Endothelial cell of umbilical vein (primary cell): ENCODE measurements around the gene ERG. TPM values are rescaled to one million over a fixed set of nuclear protein-coding genes. Genes with fewer than 3 reads are reported as not detected.

Experiments used
- BruUV-seq: library from RNA; stranded (reverse); fragments of 400-500 nt; replicated peaks from 2 replicates; lab custom pipeline; 2021; lab: Mats Ljungman, UMichigan
- CTCF ChIA-PET: fragments of 300-600, 350-600 bp; sonication (Branson Sonifier 250); formaldehyde crosslinking; loops from one replicate; lab custom pipeline; 2021; ENCODE audit warnings: antibody characterized with exemption, inconsistent platforms; lab: Charles Lee
- POLR2A ChIA-PET: fragments of 300-600, 350-600 bp; sonication (Branson Sonifier 250); formaldehyde crosslinking; loops from one replicate; lab custom pipeline; 2021; ENCODE audit warnings: antibody characterized with exemption, inconsistent platforms; lab: Charles Lee
- DNase-seq: peaks from one replicate; pipeline ENCODE4 v3.0.0-alpha.2; 2011; ENCODE audit warnings: low read depth, low spot score
- FAIRE-seq: peaks from 2 replicates; lab custom pipeline; 2011; peaks lifted over from hg19 to GRCh38; lab: Jason Lieb, UNC
- H2AFZ ChIP-seq: 2 replicates; pipeline ENCODE4 v1.6.0; 2012; ENCODE audit warnings: low read depth, low read length, control low read depth, inconsistent platforms
- H3K27ac ChIP-seq: 2 replicates; pipeline ENCODE4 v1.5.1; 2011; ENCODE audit warnings: low read depth, mild to moderate bottlenecking, control low read depth, low read length, moderate library complexity; ENCODE audit not compliant: insufficient read depth
- H3K27me3 ChIP-seq, 2 experiments: 2 replicates each; pipeline versions ENCODE4 v1.6.0 to v1.6.1; 2011; ENCODE audit warnings: low read length in 2 of 2, mixed read lengths in 1 of 2; ENCODE audit not compliant: control insufficient read depth in 2 of 2, insufficient read depth in 2 of 2
- H3K36me3 ChIP-seq, 2 experiments: 2 replicates in 1 of 2; 3 replicates in 1 of 2; pipeline ENCODE4 v1.5.1; 2011; ENCODE audit warnings: low read length in 2 of 2, mild to moderate bottlenecking in 1 of 2, moderate library complexity in 1 of 2; ENCODE audit not compliant: control insufficient read depth in 2 of 2, insufficient read depth in 2 of 2; ENCODE audit errors: extremely low read depth in 1 of 2
- H3K4me1 ChIP-seq: 3 replicates; pipeline ENCODE4 v1.5.1; 2011; ENCODE audit warnings: mild to moderate bottlenecking, low read length; ENCODE audit not compliant: control insufficient read depth, insufficient read depth; ENCODE audit errors: extremely low read depth
- H3K4me2 ChIP-seq: 2 replicates; pipeline ENCODE4 v1.6.1; 2011; ENCODE audit warnings: low read length, control low read depth, mixed read lengths; ENCODE audit not compliant: insufficient read depth
- H3K4me3 ChIP-seq, 3 experiments: fragments of 200-600 bp in 1 of 3; sonication (generic), shearing (Covaris generic) in 1 of 3; replicated peaks in 1 of 3; 2 replicates each; pipeline ENCODE4 v1.5.1; 2011 to 2016; ENCODE audit warnings: control low read depth in 3 of 3, low read length in 3 of 3, mild to moderate bottlenecking in 2 of 3, inconsistent platforms in 1 of 3, low read depth in 1 of 3, moderate library complexity in 1 of 3; ENCODE audit not compliant: insufficient read depth in 1 of 3
- H3K79me2 ChIP-seq: 2 replicates; pipeline ENCODE4 v1.6.0; 2012; ENCODE audit warnings: low read length, inconsistent platforms; ENCODE audit not compliant: control insufficient read depth, insufficient read depth
- H3K9ac ChIP-seq: replicated peaks from 2 replicates; pipeline ENCODE3; 2011; ENCODE audit warnings: low read length, control low read depth; ENCODE audit not compliant: insufficient read depth; ENCODE audit errors: extremely low read depth
- H3K9me1 ChIP-seq: replicated peaks from 3 replicates; pipeline ENCODE4 v1.6.0; 2011; ENCODE audit warnings: mild to moderate bottlenecking, low read length; ENCODE audit not compliant: control insufficient read depth, insufficient read depth; ENCODE audit errors: extremely low read depth
- H3K9me3 ChIP-seq: replicated peaks from 2 replicates; pipeline ENCODE4 v1.5.1; 2012; ENCODE audit warnings: low read length, inconsistent platforms; ENCODE audit not compliant: control insufficient read depth, insufficient read depth
- H4K20me1 ChIP-seq: replicated peaks from 2 replicates; pipeline ENCODE3; 2011; ENCODE audit warnings: mild to moderate bottlenecking, low read length; ENCODE audit not compliant: control insufficient read depth, insufficient read depth; ENCODE audit errors: extremely low read depth
- FOS ChIP-seq: IDR thresholded peaks from 2 replicates; pipeline ENCODE4 v1.6.1; 2011; ENCODE audit warnings: mild to moderate bottlenecking, low read length, moderate library complexity, borderline replicate concordance; ENCODE audit not compliant: insufficient read depth
- GATA2 ChIP-seq: IDR thresholded peaks from 2 replicates; pipeline ENCODE4 v1.7.0; 2011; ENCODE audit warnings: low read depth, mild to moderate bottlenecking, moderate library complexity, mixed read lengths, low read length; ENCODE audit not compliant: insufficient read length, insufficient read depth
- JUN ChIP-seq: IDR thresholded peaks from 2 replicates; pipeline ENCODE4 v1.6.1; 2011; ENCODE audit warnings: borderline replicate concordance, low read depth; ENCODE audit not compliant: insufficient read length, insufficient read depth
- MYC ChIP-seq: IDR thresholded peaks from one replicate; pipeline ENCODE4 v1.6.1; 2011; ENCODE audit warnings: mild to moderate bottlenecking, low read depth, low read length
- POLR2AphosphoS5 ChIP-seq: IDR thresholded peaks from 2 replicates; pipeline ENCODE4 v1.6.1; 2012; ENCODE audit warnings: low read depth, mild to moderate bottlenecking, control low read depth, low read length, moderate library complexity; ENCODE audit not compliant: insufficient read depth
- dilution Hi-C: fragments of 300-500 bp; cut with MboI; formaldehyde crosslinking; loops from one replicate; pipeline ENCODE4 v1.15.0; 2019; ENCODE audit warnings: low sequenced_read_pairs; ENCODE audit not compliant: extremely low pct_ligation_motif_present
- intact Hi-C: fragments of 100-400 bp; cut with micrococcal nuclease; formaldehyde crosslinking; loops from one replicate; pipeline ENCODE4 v1.10.0; 2022
- polyA plus RNA-seq, 4 experiments: library from polyadenylated mRNA; depleted of rRNA in 3 of 4; stranded (reverse) in 3 of 4; unstranded in 1 of 4; fragments of >200 nt; gene quantifications; 2 replicates each; pipeline versions ENCODE4 v1.2.1 to v1.2.3, GENCODE V29; 2011 to 2012; ENCODE audit warnings: missing spikeins in 1 of 4
- total RNA-seq: library from RNA; stranded (reverse); gene quantifications from 2 replicates; pipeline ENCODE4 v1.2.3, GENCODE V29; 2021
- TF ChIP-seq, protein P1 (sequence below), 2 donors: IDR thresholded peaks; 1 replicate in 1 of 2; 2 replicates in 1 of 2; pipeline ENCODE4 v1.5.1; 2011; ENCODE audit warnings: low read length in 2 of 2, mild to moderate bottlenecking in 2 of 2, moderate library complexity in 2 of 2, control low read depth in 1 of 2, inconsistent platforms in 1 of 2, low read depth in 1 of 2; ENCODE audit not compliant: insufficient read depth in 1 of 2; ENCODE audit errors: extremely low read depth in 1 of 2

Gene ERG
- total and polyA plus RNA-seq, 2 donors (not counting 3 experiments of a cell fraction or from before 2014, with no cell fraction given), result 173 to 210 TPM

- TF ChIP-seq, protein P1, sequence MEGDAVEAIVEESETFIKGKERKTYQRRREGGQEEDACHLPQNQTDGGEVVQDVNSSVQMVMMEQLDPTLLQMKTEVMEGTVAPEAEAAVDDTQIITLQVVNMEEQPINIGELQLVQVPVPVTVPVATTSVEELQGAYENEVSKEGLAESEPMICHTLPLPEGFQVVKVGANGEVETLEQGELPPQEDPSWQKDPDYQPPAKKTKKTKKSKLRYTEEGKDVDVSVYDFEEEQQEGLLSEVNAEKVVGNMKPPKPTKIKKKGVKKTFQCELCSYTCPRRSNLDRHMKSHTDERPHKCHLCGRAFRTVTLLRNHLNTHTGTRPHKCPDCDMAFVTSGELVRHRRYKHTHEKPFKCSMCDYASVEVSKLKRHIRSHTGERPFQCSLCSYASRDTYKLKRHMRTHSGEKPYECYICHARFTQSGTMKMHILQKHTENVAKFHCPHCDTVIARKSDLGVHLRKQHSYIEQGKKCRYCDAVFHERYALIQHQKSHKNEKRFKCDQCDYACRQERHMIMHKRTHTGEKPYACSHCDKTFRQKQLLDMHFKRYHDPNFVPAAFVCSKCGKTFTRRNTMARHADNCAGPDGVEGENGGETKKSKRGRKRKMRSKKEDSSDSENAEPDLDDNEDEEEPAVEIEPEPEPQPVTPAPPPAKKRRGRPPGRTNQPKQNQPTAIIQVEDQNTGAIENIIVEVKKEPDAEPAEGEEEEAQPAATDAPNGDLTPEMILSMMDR (IDR thresholded peaks at IDR 0.05; ENCODE audit: extremely low read depth in 1 of 2, insufficient read depth in 1 of 2, low read depth in 1 of 2, low read length in 2 of 2), result no peak
- TF ChIP-seq FOS, result no peak
- TF ChIP-seq JUN, result no peak
- no peak for TF ChIP-seq MYC
- no peak for TF ChIP-seq GATA2
- no peak for TF ChIP-seq POLR2AphosphoS5
- intact Hi-C loops (no loop called here), dilution Hi-C loops (no loop called here)
- Histone ChIP-seq H3K9me3 (no peaks in the 10 kb centered on the region), H3K4me1 (no peaks in the 10 kb centered on the region), H3K9ac (no peak overlapping the region), H3K36me3 (no peaks in the 10 kb centered on the region), H3K4me2 (no peak overlapping the region), H3K9me1 (no peaks in the 10 kb centered on the region), H3K27me3 (no peaks in the 10 kb centered on the region), H3K79me2 (no peaks in the 10 kb centered on the region), H2AFZ (no peak overlapping the region), H3K27ac (no peak overlapping the region), H4K20me1 (no peaks in the 10 kb centered on the region), H3K4me3 (no peak overlapping the region)
- no peak for FAIRE-seq
- ChIA-PET POLR2A (no interaction called here), CTCF (interaction anchor here (0.8 to 1.9 kb wide), 3 partner anchors 13 to 167 kb away, joined by 3 to 8 read pairs (median 4); no protein-coding TSS in a partner anchor)
- no TSS peak for BruUV-seq
- DNase-seq, result no peak
These were observed 160.5 kb downstream of the ERG start for GRCh38 chr21:38337793-38338192.
